Fibroblast of lung (primary cell): ENCODE results near the gene SRD5A3.

Experiments
- EZH2 ChIP-seq: IDR thresholded peaks from 2 replicates; pipeline ENCODE4 v1.5.1; 2012; ENCODE audit warnings: low read length, control low read depth, mild to moderate bottlenecking; ENCODE audit errors: missing control alignments
- TF ChIP-seq, protein P1 (sequence below), 2 donors: IDR thresholded peaks in 1 of 2; conservative IDR thresholded peaks in 1 of 2; 1 replicate in 1 of 2; 2 replicates in 1 of 2; pipeline ENCODE4 v1.5.1; 2011 to 2012; ENCODE audit warnings: low read length in 2 of 2, control low read depth in 1 of 2, inconsistent platforms in 1 of 2, low read depth in 1 of 2, mild to moderate bottlenecking in 1 of 2

DNA sequence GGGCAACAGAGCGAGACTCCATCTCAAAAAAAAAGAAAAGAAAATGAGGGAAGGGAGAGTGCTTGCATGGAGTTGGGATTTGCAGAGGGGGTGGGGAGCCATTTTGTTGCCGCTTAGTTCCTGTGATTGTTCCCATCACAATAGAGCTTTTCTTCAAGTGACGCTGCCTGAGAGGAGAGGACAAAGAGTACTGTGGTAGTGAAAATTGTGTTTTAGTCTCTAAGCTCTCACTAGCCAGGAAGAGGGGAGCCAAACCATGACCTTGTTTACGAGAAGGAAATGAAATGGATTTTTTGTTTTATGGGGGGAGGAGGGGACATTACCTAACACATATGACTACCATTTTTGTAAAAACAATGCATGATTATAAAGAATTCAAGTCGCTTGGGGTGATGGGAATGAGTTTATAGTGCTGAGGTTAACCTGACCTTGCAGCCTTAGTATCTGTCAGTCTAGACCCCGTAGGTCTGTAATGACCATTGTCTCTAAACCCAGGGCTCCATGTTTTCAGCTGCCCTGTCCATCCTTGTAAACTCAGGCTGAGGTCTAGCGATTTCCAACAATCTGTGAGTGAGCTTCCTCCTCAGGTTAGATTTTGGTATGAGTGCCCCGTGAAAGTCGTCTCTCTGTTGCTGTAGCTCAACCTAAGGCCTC lies 18.8 kb downstream of the SRD5A3 start:
- TF ChIP-seq, protein P1, sequence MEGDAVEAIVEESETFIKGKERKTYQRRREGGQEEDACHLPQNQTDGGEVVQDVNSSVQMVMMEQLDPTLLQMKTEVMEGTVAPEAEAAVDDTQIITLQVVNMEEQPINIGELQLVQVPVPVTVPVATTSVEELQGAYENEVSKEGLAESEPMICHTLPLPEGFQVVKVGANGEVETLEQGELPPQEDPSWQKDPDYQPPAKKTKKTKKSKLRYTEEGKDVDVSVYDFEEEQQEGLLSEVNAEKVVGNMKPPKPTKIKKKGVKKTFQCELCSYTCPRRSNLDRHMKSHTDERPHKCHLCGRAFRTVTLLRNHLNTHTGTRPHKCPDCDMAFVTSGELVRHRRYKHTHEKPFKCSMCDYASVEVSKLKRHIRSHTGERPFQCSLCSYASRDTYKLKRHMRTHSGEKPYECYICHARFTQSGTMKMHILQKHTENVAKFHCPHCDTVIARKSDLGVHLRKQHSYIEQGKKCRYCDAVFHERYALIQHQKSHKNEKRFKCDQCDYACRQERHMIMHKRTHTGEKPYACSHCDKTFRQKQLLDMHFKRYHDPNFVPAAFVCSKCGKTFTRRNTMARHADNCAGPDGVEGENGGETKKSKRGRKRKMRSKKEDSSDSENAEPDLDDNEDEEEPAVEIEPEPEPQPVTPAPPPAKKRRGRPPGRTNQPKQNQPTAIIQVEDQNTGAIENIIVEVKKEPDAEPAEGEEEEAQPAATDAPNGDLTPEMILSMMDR (conservative IDR thresholded peaks at IDR 0.05 in 1 of 2, IDR thresholded peaks at IDR 0.05 in 1 of 2; ENCODE audit: low read depth in 1 of 2, low read length in 2 of 2), result no peak
- TF ChIP-seq EZH2, result no peak
